ENCODE data around the gene HSPA5.

HSPA5 gene

GRCh38 chr9:125255781-125256391 is 14.7 kb upstream of the HSPA5 start:
- no peak overlapping the region for H3K14ac ChIP-seq (ENCODE audit: low read length in 2 of 2)
- WGBS, result 37% methylated on average over 2 of the region's 2 CpGs
- no peak overlapping the region for H3K27ac ChIP-seq (ENCODE audit: low read length, poor library complexity, severe bottlenecking)
- H3K27me3 ChIP-seq (ENCODE audit: control insufficient read depth in 1 of 2, insufficient read depth in 1 of 2, low read length in 2 of 2), result no peaks in the 10 kb centered on the region
- no peak overlapping the region for H4K8ac ChIP-seq (ENCODE audit: low read length)
- no peak overlapping the region for H3K4me3 ChIP-seq (ENCODE audit: insufficient read depth in 1 of 2, low read depth in 1 of 2, low read length in 2 of 2)
- no peak overlapping the region for H3K9ac ChIP-seq (ENCODE audit: low read length)
- no peaks in the 10 kb centered on the region for H3K36me3 ChIP-seq (ENCODE audit: control insufficient read depth in 1 of 2, insufficient read depth in 2 of 2, low read depth in 1 of 2, low read length in 2 of 2)
- H2BK12ac ChIP-seq (ENCODE audit: low read length in 2 of 2), result no peak overlapping the region
- no peak overlapping the region for H2BK5ac ChIP-seq (ENCODE audit: low read depth, low read length, poor library complexity, severe bottlenecking)
- H3K23ac ChIP-seq (ENCODE audit: low read length in 2 of 2), result no peak overlapping the region
- H2AFZ ChIP-seq (ENCODE audit: low read depth, low read length), result no peak overlapping the region
- no peak overlapping the region for H4K91ac ChIP-seq (ENCODE audit: low read length)
- no peak overlapping the region for H3K4ac ChIP-seq (ENCODE audit: low read depth in 1 of 2, low read length in 2 of 2)
- no peaks in the 10 kb centered on the region for H3K9me3 ChIP-seq (ENCODE audit: control insufficient read depth, low read length)
- no peak overlapping the region for H2AK5ac ChIP-seq (ENCODE audit: low read length, severe bottlenecking)
- no peak overlapping the region for H2BK15ac ChIP-seq (ENCODE audit: low read depth, poor library complexity, severe bottlenecking)
- no peak overlapping the region for H3K18ac ChIP-seq (ENCODE audit: low read depth in 1 of 2, low read length in 2 of 2)
- DNase-seq, result peak; percentile 18
- no peaks in the 10 kb centered on the region for H3K79me1 ChIP-seq (replicated peaks; ENCODE audit: low read length, poor library complexity, severe bottlenecking)
- H3K4me1 ChIP-seq (ENCODE audit: control insufficient read depth, insufficient read depth, low read depth, low read length), result no peaks in the 10 kb centered on the region
- H3K4me2 ChIP-seq (ENCODE audit: low read length, poor library complexity, severe bottlenecking), result no peak overlapping the region
- no peak overlapping the region for H2BK120ac ChIP-seq (ENCODE audit: low read depth, low read length)

GRCh38 chr9:125254231-125254630 is 13.1 kb upstream of the HSPA5 start:
- no peak overlapping the region for H4K8ac ChIP-seq (ENCODE audit: low read length)
- no peak overlapping the region for H2BK15ac ChIP-seq (ENCODE audit: low read depth, poor library complexity, severe bottlenecking)
- H3K4me3 ChIP-seq (ENCODE audit: insufficient read depth in 1 of 2, low read depth in 1 of 2, low read length in 2 of 2), result no peak overlapping the region
- no peak overlapping the region for H2BK120ac ChIP-seq (ENCODE audit: low read depth, low read length)
- H2BK5ac ChIP-seq (ENCODE audit: low read depth, low read length, poor library complexity, severe bottlenecking), result no peak overlapping the region
- H3K27ac ChIP-seq (ENCODE audit: low read length, poor library complexity, severe bottlenecking), result no peak overlapping the region
- no peak overlapping the region for H3K14ac ChIP-seq (ENCODE audit: low read length in 2 of 2)
- H3K9ac ChIP-seq (ENCODE audit: low read length), result no peak overlapping the region
- no peak for DNase-seq
- H3K4me2 ChIP-seq (ENCODE audit: low read length, poor library complexity, severe bottlenecking), result no peak overlapping the region
- no peaks in the 10 kb centered on the region for H3K79me1 ChIP-seq (replicated peaks; ENCODE audit: low read length, poor library complexity, severe bottlenecking)
- H4K91ac ChIP-seq (ENCODE audit: low read length), result no peak overlapping the region
- no peak overlapping the region for H2AFZ ChIP-seq (ENCODE audit: low read depth, low read length)
- H3K4ac ChIP-seq (ENCODE audit: low read depth in 1 of 2, low read length in 2 of 2), result no peak overlapping the region
- no peak overlapping the region for H3K23ac ChIP-seq (ENCODE audit: low read length in 2 of 2)
- no peaks in the 10 kb centered on the region for H3K4me1 ChIP-seq (ENCODE audit: control insufficient read depth, insufficient read depth, low read depth, low read length)
- no peak overlapping the region for H3K18ac ChIP-seq (ENCODE audit: low read depth in 1 of 2, low read length in 2 of 2)
- H3K36me3 ChIP-seq (ENCODE audit: control insufficient read depth in 1 of 2, insufficient read depth in 2 of 2, low read depth in 1 of 2, low read length in 2 of 2), result no peaks in the 10 kb centered on the region
- no peak overlapping the region for H2AK5ac ChIP-seq (ENCODE audit: low read length, severe bottlenecking)
- no peaks in the 10 kb centered on the region for H3K27me3 ChIP-seq (ENCODE audit: control insufficient read depth in 1 of 2, insufficient read depth in 1 of 2, low read length in 2 of 2)
- no peaks in the 10 kb centered on the region for H3K9me3 ChIP-seq (ENCODE audit: control insufficient read depth, low read length)
- no peak overlapping the region for H2BK12ac ChIP-seq (ENCODE audit: low read length in 2 of 2)

GRCh38 chr9:125246261-125246667 is 5.1 kb upstream of the HSPA5 start:
- Histone ChIP-seq H4K91ac (ENCODE audit: low read length) (no peak overlapping the region), H2AK5ac (ENCODE audit: low read length, severe bottlenecking) (no peak overlapping the region), H3K9ac (ENCODE audit: low read length) (no peak overlapping the region), H4K8ac (ENCODE audit: low read length) (no peak overlapping the region), H3K4me2 (ENCODE audit: low read length, poor library complexity, severe bottlenecking) (no peak overlapping the region), H3K4ac (ENCODE audit: low read depth in 1 of 2, low read length in 2 of 2) (no peak overlapping the region), H3K36me3 (ENCODE audit: control insufficient read depth in 1 of 2, insufficient read depth in 2 of 2, low read depth in 1 of 2, low read length in 2 of 2) (no peaks in the 10 kb centered on the region), H3K27me3 (ENCODE audit: control insufficient read depth in 1 of 2, insufficient read depth in 1 of 2, low read length in 2 of 2) (no peaks in the 10 kb centered on the region), H3K9me3 (ENCODE audit: control insufficient read depth, low read length) (no peaks in the 10 kb centered on the region), H3K27ac (ENCODE audit: low read length, poor library complexity, severe bottlenecking) (no peak overlapping the region), H3K4me1 (ENCODE audit: control insufficient read depth, insufficient read depth, low read depth, low read length) (peaks cover 1% of the 10 kb centered on the region), H2BK120ac (ENCODE audit: low read depth, low read length) (no peak overlapping the region), H2BK12ac (ENCODE audit: low read length in 2 of 2) (no peak overlapping the region), H3K79me1 (replicated peaks; ENCODE audit: low read length, poor library complexity, severe bottlenecking) (no peaks in the 10 kb centered on the region), H3K23ac (ENCODE audit: low read length in 2 of 2) (no peak overlapping the region), H2AFZ (ENCODE audit: low read depth, low read length) (no peak overlapping the region), H3K4me3 (ENCODE audit: insufficient read depth in 1 of 2, low read depth in 1 of 2, low read length in 2 of 2) (no peak overlapping the region), H2BK5ac (ENCODE audit: low read depth, low read length, poor library complexity, severe bottlenecking) (no peak overlapping the region), H2BK15ac (ENCODE audit: low read depth, poor library complexity, severe bottlenecking) (no peak overlapping the region), H3K14ac (ENCODE audit: low read length in 2 of 2) (no peak overlapping the region), H3K18ac (ENCODE audit: low read depth in 1 of 2, low read length in 2 of 2) (no peak overlapping the region)
- WGBS, result 92% methylated on average over 6 of the region's 6 CpGs
- DNase-seq, result no peak

GRCh38 chr9:125243792-125244260 is 2.7 kb upstream of the HSPA5 start:
- no peak overlapping the region for H2BK120ac ChIP-seq (ENCODE audit: low read depth, low read length)
- H3K23ac ChIP-seq (ENCODE audit: low read length in 2 of 2), result no peak overlapping the region
- peak overlapping the region; percentile 70 for H3K9ac ChIP-seq (ENCODE audit: low read length)
- H3K27ac ChIP-seq (ENCODE audit: low read length, poor library complexity, severe bottlenecking), result no peak overlapping the region
- WGBS, result 98% methylated on average over 14 of the region's 15 CpGs
- no peak overlapping the region for H4K8ac ChIP-seq (ENCODE audit: low read length)
- no peak overlapping the region for H2AK5ac ChIP-seq (ENCODE audit: low read length, severe bottlenecking)
- peak overlapping the region; percentile 44 for H2BK5ac ChIP-seq (ENCODE audit: low read depth, low read length, poor library complexity, severe bottlenecking)
- no peak overlapping the region for H4K91ac ChIP-seq (ENCODE audit: low read length)
- peaks cover 1% of the 10 kb centered on the region for H3K4me1 ChIP-seq (ENCODE audit: control insufficient read depth, insufficient read depth, low read depth, low read length)
- H3K4me2 ChIP-seq (ENCODE audit: low read length, poor library complexity, severe bottlenecking), result no peak overlapping the region
- H3K36me3 ChIP-seq (ENCODE audit: control insufficient read depth in 1 of 2, insufficient read depth in 2 of 2, low read depth in 1 of 2, low read length in 2 of 2), result peaks cover 4 to 17% of the 10 kb centered on the region in 2 experiments
- no peaks in the 10 kb centered on the region for H3K79me1 ChIP-seq (replicated peaks; ENCODE audit: low read length, poor library complexity, severe bottlenecking)
- H3K18ac ChIP-seq (ENCODE audit: low read depth in 1 of 2, low read length in 2 of 2), result peak overlapping the region in 1 of 2 experiments; percentile 34
- no peak overlapping the region for H2BK15ac ChIP-seq (ENCODE audit: low read depth, poor library complexity, severe bottlenecking)
- DNase-seq, result no peak
- H3K27me3 ChIP-seq (ENCODE audit: control insufficient read depth in 1 of 2, insufficient read depth in 1 of 2, low read length in 2 of 2), result no peaks in the 10 kb centered on the region
- no peak overlapping the region for H2AFZ ChIP-seq (ENCODE audit: low read depth, low read length)
- no peak overlapping the region for H3K14ac ChIP-seq (ENCODE audit: low read length in 2 of 2)
- no peak overlapping the region for H3K4ac ChIP-seq (ENCODE audit: low read depth in 1 of 2, low read length in 2 of 2)
- no peak overlapping the region for H2BK12ac ChIP-seq (ENCODE audit: low read length in 2 of 2)
- H3K9me3 ChIP-seq (ENCODE audit: control insufficient read depth, low read length), result no peaks in the 10 kb centered on the region
- H3K4me3 ChIP-seq (ENCODE audit: insufficient read depth in 1 of 2, low read depth in 1 of 2, low read length in 2 of 2), result no peak overlapping the region
